ENCODE measurements around the gene ZC3H7B. TPM values are rescaled to one million over a fixed set of nuclear protein-coding genes. Genes with fewer than 3 reads are reported as not detected.

The ZC3H7B gene
- polyA plus RNA-seq, 4 donors: 80.3 to 95.3 (median 85.7) TPM

DNA sequence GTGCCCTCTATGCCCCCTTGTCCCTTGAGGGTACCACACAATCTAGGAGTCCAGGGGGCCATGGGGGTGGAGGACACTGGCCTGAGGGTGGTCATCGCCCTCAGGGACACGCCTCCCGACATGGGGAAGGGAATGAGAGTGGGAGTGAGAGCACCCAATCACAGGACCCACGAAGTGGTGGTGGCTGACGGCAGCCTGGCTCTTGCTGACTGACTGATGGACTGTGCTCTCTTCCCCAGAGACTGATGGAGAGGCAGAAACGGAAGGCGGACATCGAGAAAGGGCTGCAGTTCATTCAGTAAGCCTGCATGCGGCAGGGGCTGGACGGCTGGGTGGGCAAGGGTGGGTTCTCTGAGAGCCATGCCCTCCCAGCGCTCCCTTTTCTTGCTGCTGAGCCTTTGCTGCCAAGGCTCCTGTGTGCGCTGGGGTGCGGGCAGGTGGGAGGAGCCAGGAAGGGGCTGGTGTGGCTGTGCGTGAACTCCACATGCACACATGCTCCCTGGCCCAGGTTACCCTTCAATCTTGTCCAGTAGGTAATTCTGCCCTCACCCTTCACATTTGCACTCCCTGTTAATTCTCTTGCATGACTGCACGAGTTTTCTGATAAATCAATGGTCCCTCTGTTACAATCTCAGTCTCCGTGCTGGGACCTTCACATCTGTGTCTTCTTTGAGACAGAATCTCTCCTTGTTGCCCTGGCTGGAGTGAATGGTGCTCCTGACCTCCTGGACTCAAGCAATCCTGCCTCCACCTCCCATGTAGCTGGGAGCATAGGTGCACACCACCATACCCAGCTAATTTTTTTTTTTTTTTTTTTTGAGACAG is 19.3 kb downstream of the ZC3H7B start:
- no peak for DNase-seq (ENCODE audit: low read depth in 4 of 4, low spot score in 3 of 4)

DNA sequence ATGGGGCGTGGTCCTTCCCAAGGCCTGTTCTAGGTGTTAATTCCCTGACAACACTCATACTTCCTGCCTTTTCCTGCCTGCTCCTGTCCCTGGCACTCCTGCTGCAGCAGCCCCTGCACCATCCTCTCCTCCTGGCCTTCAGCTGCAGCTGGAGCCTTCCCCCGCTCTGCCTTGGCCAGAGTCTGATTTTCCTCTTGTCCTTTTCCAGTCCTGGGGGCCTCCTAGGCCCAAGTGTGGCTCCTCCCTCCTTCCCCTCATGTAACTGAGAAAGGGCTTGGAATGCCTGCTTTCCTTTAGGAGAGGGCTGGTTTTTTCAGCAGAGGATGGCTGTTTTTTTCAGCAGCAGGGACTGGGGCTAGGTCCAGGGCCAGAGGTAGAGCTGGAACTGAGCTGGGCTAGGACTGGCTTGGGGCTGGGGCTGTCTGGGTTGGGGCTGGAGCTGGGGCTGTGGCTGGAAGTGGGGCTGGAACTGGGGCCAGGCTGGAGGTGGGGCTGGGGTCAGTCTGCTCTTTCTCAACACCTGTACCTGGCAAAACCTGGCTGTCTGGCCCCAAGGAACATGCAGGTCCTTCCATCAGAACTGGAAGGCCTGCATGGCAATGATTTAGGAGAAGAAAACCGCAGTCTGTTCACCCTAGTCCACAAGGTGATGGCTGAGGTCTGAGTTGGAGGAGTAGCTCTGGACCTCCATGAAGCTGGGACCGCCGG is 23.6 kb downstream of the ZC3H7B start:
- DNase-seq (ENCODE audit: low read depth in 4 of 4, low spot score in 3 of 4): no peak

DNA sequence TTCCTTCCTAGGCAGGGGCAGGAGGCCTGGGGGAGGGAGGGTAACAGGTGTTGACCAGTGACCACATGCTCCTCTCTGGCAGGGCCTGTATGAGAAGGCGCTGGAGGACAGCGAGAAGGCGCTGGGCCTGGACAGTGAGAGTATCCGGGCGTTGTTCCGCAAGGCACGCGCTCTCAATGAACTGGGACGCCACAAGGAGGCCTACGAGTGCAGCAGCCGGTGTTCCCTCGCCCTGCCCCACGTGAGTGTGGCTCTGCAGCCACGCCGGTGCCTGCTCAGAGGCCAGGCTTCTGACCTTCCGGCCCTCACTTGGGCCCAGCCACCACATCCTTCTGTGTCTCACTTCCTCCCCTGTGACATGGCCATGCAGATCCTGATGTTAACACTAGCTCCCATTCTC is 25.8 kb downstream of the ZC3H7B start:
- DNase-seq (ENCODE audit: low read depth in 4 of 4, low spot score in 3 of 4): no peak

DNA sequence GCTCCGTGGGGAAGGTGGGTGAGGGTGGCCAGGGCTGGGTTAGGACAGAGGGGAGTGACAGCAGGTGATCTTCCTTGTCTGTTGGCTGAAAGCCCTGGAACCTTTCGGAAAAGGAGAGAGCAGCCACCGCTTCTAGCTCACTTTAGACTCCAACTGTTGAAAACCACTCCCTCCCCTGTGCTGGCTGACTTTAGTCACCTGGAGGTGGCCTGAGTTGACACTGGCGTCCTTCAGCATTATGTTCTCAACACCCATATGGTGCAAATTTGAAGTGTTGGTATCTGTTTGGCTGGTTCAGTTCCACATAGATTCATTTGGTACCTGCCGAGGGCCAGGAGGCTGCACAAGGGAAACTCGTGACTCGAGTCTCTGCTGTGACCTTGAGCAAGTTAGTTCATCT is 28.8 kb downstream of the ZC3H7B start:
- DNase-seq (ENCODE audit: low read depth in 4 of 4, low spot score in 3 of 4): no peak

DNA sequence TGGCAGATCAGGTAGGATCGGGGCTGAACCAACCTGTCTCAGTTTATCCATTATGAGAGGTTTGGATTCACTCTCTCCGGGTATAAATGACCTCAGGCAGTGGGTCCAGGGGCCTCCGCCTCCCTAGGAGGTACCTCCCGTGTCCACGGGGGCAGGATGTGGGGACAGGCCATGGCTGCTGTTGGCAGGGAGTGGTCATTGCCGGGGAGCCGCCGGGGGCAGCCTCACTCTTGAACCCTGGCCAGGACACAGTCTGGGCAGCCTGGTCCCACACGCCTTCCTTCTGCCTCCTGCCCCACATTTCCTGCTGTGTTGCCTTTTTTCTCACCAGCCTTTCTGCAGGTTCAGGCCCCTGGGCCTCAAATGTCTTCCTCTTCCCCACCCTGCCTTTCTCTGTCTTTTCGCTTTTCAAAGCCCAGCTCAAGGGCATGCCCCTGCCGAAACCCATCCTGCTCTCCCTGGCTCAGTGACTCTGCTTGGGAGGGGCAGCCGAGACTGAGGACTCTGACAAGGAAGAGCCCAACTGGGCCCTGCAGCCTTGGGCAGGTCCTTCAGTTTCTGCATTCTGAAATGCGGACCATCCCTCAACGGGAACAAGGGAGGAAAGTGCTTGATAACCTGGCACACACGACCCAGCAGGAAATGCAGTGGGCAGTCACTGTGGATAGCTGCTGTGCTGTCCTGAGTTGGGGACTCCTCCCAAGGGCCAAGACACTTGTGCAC is 31.1 kb downstream of the ZC3H7B start:
- no peak for DNase-seq (ENCODE audit: low read depth in 4 of 4, low spot score in 3 of 4)

DNA sequence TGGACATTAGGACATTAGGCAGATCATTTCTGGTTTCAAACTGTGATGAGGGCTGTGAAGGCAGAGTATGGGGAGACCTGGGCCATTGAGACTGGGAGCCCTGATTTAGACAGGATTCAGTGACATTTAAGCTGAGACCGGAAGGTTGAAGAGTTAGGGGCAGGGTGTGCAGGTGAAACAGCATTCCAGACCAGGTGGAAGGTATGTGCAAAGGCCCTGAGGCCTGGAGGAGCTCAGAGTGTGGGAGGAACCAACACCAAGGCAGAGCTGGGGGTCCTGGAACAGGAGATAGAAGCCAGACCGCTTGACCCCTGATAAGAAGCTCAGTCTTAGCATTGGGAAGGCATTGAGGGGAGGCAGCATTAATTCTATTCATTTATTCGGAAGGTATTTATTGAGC is 32.5 kb downstream of the ZC3H7B start:
- DNase-seq (ENCODE audit: low read depth in 4 of 4, low spot score in 3 of 4): no peak

DNA sequence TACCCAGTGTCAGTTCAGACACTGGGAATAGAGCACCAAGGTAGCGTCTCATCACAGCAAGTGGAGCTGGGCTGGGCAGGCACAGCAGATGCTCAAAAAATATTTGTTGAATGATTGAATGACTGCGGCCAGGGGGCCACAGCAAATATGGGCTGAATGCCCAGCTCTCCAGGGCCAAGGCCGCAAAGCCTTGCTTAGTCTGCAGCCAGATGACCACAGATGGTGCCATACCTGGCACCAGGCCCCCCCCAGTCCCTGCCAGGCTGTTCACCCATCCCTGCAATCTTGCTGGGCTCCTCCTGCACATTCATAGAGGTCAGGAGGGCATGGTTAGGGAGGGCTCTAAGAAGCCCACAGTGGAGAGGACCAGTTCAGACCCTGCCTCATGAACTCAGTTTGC is 32.9 kb downstream of the ZC3H7B start:
- DNase-seq (ENCODE audit: low read depth in 4 of 4, low spot score in 3 of 4): no peak

DNA sequence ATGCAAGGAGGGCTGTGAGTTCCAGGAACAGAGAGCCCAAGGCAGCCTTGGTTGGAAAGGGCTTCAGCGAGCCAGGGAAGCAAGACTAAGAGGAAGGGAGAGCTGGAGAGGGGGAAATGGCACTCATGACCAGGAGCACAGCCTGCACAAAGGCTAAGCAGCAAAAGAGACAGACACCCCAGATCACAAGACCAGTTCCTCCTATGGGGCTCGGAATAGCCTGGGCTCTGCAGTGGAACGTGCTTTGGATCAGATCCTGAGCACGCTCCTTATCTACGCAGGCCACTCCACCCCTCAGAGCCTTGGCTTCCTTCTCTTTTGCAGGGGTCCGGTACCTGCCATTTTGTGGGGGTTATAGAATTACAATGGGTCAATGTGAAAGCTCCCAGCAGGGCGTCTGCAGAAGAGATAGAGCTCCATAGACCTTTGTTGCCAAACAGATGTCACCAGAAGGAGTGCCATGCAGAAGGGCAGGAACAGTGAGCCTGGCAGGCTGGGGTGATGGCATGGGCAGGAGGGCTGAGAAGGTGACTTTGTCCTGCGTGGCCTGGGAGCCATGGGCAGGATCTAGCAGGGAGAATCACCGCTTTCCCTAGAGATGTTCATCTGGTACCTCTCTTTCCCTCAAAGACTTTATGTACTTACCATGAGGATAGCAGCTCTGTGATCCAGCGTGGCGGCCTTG is 33.8 kb downstream of the ZC3H7B start:
- no peak for DNase-seq (ENCODE audit: low read depth in 4 of 4, low spot score in 3 of 4)

DNA sequence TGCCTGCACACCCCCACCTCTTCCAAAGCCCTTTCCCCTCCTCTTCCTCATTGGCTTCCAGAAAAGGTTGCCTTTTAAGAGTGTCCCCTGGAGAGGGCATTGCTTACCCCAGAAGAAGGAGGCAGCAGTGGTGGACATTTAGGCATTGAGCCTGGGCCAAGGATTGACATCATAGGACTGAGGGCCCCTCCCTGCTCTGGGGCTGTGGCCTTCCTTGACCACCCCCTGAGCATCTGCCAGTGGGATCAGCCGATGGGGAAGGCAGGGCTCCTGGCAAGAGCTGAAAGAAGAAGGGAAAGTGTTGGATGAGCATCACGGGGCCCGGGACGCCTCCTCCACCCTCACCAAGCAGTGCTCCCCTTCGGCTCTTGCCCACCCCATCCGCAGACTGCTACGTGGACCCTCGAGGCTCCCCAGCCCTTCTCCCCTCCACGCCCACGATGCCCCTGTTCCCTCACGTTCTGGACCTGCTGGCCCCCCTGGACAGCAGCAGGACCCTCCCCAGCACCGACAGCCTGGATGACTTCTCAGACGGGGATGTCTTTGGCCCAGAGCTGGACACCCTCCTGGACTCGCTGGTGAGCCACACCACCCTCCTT is 37.4 kb downstream of the ZC3H7B start:
- DNase-seq (ENCODE audit: low read depth in 4 of 4, low spot score in 3 of 4): no peak

DNA sequence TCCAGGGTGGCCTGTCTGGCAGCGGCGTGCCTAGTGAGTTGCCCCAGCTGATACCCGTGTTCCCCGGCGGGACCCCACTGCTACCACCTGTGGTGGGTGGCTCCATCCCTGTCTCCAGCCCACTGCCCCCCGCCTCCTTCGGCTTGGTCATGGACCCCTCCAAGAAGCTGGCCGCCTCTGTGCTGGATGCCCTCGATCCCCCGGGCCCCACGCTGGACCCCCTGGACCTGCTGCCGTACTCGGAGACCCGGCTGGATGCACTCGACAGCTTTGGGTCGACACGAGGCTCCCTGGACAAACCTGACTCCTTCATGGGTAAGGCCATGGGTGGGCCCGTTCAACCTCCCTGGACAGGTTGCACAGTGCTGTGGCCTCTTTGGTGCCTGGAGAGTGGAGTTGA is 38.5 kb downstream of the ZC3H7B start:
- DNase-seq (ENCODE audit: low read depth in 4 of 4, low spot score in 3 of 4): no peak

DNA sequence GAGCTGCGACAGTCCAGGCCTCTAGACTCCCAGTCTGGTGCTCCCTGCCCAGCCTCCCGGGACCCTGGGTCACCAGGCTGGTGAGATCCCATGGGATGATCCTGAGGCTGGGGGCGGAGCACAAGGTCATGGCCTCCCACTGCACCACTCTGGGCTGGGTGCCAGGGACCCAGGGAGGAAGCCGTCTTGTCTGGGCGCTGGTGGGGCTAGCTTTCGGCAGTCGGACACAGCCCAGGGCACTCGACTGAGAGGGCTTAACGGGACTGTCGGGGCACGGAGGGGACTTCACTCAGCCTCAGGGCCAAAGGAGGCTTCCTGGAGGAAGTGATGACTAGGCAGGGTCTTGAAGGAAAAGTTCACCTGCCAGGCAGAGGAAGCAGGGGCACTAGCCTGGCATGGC is 39.0 kb downstream of the ZC3H7B start:
- DNase-seq (ENCODE audit: low read depth in 4 of 4, low spot score in 3 of 4): no peak

DNA sequence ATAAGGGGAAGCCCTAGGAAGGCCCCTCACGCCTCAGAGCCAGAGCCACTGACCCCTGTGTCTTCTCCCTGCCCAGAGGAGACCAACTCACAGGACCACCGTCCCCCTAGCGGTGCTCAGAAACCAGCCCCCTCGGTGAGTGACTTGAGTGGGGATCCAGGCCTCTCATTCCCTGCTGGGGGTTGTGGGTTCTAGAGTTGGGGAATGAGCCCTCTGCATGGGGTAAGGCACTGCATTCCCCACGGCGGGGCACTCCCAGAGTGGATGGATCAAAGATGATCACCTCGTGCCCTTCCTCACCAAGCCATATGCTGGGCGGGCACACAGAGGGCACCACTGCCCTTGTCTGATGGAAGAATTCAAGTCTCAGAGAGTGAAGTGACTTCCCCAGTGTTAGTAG is 39.7 kb downstream of the ZC3H7B start:
- no peak for DNase-seq (ENCODE audit: low read depth in 4 of 4, low spot score in 3 of 4)

DNA sequence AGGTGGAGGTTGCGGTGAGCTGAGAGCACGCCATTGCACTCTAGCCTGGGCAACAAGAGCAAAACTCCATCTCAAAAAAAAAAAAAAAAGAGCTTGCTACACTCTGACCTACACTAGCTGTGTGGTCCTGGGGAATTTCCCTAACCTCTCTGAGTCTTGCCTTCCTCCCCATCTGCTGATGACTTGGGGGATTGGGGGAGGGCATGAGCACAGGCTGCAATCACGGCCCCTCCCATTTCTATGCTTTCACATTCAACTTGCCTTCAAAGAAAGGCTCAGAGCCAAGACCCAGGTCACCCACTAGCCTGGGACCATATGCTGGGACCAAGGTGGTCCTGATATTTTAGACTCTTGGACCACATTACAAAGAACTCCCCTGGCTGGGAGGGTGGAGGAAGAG is 40.7 kb downstream of the ZC3H7B start:
- DNase-seq (ENCODE audit: low read depth in 4 of 4, low spot score in 3 of 4): no peak

DNA sequence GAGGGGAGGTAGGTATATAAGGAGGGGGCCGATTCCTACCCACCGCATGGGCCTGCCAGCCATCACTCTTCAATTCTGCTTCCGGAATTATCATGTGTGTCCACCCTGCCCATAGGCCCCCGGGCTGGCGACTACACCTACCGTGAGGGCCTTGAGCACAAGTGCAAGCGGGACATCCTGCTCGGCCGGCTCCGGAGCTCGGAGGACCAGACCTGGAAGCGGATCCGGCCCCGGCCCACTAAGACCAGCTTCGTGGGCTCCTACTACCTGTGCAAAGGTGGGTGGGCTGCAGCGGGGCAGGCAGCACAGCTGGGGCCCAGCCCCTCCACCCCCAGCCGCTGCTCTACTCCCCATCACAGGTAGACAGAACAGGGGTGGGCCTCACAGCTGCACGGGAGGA is 42.0 kb downstream of the ZC3H7B start:
- DNase-seq (ENCODE audit: low read depth in 4 of 4, low spot score in 3 of 4): no peak

DNA sequence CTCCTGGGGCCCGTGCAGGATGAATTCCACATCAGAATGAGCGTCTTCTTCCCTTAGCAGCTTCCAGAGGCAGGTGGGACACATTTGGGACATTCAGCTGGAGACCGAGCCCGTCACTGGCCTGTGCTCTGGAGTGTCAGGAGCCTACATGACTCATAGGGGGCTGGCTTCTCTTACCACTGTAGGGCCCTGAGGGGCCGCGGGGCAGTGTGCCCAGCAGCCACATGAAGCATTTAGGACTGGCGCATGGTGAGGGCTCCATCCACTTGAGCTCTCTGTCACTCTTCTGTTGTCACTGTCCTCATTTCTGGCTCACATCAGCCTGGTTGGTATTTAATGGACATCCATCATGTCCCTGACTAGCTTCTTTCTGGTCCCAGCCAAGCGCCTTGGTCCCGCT is 42.4 kb downstream of the ZC3H7B start:
- no peak for DNase-seq (ENCODE audit: low read depth in 4 of 4, low spot score in 3 of 4)

DNA sequence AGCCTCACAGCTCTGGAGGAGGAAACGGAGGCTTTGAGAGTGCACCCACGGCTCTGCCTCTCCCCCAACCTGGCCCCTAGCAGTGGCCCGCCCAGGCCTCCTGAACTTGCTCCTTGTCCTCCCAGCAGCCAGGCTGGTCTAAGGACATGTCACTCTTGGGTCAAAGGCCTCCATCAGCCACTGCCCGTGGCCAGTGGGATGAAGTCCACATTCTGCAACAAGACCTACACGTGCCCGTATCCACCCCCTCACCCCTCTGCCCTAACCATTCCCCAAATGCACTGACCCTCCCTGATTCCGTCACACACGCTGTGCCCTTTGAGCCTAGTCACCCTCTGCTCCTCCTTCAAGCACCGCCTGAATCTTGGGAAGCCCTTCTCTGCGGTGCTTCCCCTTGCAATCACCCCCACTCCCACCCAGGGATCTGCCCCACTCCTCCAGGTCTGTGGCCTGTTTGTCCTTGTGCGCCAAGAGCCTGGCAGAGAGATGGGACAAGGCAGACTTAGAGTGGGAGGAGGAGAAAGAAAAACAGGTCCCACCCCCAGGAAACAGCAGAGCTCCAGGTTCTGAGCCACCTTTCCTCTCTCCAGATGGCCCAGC is 43.0 kb downstream of the ZC3H7B start:
- no peak for DNase-seq (ENCODE audit: low read depth in 4 of 4, low spot score in 3 of 4)

DNA sequence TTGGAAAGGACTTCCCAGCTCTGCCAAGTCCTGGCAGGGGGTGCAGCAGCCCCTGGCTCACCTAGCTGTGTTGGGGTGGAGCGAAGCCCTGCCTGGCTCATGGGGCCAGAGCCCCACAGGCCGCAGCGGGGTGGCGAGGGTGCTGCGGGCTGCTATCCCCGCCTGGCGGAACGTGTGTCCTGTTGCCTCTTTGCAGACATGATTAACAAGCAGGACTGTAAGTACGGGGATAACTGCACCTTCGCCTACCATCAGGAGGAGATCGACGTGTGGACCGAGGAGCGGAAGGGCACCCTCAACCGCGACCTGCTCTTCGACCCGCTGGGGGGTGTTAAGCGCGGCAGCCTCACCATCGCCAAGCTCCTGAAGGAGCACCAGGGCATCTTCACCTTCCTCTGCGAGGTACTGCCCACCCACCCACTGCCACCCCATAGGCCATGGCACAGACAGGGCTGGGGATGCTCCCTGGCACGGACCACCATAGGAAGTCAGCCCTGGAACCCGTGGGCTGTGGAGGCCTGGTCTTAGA is 44.5 kb downstream of the ZC3H7B start:
- DNase-seq (ENCODE audit: low read depth in 4 of 4, low spot score in 3 of 4): no peak

DNA sequence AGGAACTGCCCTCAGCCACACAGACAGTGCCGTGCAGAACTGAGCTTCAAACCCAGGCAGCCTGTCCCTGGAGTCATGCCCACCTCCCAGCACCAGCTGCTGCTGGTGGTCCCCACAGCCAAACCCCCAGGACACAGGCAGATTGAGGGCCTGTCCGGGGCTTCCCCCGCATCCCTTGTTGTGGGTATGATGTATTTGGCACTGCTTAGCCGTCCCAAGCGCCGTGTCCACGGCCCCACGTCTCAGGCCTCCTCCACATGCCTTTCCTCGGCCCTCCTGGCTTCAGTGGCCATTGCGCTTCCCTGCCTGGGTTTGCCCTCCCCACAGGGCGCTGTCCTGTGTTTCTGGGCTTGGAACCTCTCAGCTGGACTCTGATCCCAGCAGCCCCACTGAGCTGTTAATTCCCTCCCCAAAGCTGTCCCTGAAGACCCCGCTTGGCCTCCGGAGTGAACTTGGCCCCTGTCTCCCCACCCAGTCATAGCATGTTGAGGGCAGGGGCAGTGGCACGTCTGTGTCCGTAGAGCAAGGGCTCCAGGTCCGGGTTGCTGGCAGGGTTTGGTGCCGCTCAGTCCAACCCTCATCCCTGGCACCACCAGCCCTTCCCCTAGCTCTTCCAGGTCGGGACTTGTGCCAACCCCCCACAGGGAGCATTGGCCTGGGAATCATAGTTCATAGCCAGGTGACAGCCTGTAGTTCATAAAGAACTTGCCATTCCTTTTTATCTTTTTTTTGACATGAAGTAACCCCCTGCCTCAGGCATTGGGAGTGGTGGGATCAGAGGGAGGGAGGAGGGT is 45.9 kb downstream of the ZC3H7B start:
- no peak for DNase-seq (ENCODE audit: low read depth in 4 of 4, low spot score in 3 of 4)

DNA sequence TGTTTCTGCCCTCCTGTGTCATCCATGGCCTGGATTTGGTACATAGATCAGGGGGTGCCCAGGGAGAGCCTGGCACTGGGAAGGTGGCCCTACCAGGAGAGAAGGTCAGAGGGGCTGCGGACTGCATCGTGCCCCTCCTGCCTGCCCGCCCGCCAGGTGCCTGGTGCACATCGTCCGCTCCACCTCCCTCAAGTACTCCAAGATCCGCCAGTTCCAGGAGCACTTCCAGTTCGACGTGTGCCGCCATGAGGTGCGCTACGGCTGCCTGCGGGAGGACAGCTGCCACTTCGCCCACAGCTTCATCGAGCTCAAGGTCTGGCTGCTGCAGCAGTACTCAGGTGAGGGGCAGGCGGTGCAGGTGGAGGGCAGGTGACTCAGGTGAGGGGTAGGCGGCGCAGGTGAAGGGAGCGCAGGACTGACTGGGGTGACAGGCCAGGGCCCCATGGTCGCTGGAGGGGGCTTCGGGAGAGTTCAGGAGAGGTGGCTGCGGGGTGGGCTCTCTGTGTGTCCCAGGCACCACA is 47.7 kb downstream of the ZC3H7B start:
- no peak for DNase-seq (ENCODE audit: low read depth in 4 of 4, low spot score in 3 of 4)

Measured in right renal pelvis (tissue), 4 donors.